ENCODE data around the gene GRSF1. TPM values are rescaled to one million over a fixed set of nuclear protein-coding genes. Genes with fewer than 3 reads are reported as not detected.
"Not testable (repeated sequence)": the region's sequence is repeated elsewhere in the genome, so short reads cannot be mapped to it uniquely, and the experiment has no call there.

GRSF1 gene
- total RNA-seq, 2 donors from 2014 or later, result 43.2 to 86.5 TPM

DNA sequence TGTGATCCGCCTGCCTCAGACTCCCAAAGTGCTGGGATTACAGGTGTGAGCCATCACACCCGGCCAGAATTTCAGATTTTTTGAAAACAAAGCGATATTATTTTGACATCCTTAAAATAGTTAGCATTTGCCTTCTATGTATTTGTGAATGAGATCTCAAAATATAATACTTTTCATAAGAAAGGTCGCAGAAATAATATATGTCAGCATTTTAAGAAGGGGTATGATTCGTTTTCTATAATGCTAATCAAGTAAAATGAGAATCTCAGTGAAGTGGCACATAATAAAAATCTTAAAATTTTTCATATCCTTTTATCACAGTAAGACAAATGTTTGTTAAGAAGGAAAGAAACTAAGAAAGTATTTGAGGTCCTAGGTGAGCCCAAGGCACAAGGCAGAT, 52.2 kb downstream of the GRSF1 start:
- H3K9me3 ChIP-seq, result no peaks in the 10 kb centered on the region
- H3K36me3 ChIP-seq, result peaks cover 67% of the 10 kb centered on the region
- H3K27ac ChIP-seq, result no peak overlapping the region
- H3K27me3 ChIP-seq, result no peaks in the 10 kb centered on the region
- no peak overlapping the region for H3K4me3 ChIP-seq
- H3K4me1 ChIP-seq, result no peaks in the 10 kb centered on the region
- TF ChIP-seq, protein P1, sequence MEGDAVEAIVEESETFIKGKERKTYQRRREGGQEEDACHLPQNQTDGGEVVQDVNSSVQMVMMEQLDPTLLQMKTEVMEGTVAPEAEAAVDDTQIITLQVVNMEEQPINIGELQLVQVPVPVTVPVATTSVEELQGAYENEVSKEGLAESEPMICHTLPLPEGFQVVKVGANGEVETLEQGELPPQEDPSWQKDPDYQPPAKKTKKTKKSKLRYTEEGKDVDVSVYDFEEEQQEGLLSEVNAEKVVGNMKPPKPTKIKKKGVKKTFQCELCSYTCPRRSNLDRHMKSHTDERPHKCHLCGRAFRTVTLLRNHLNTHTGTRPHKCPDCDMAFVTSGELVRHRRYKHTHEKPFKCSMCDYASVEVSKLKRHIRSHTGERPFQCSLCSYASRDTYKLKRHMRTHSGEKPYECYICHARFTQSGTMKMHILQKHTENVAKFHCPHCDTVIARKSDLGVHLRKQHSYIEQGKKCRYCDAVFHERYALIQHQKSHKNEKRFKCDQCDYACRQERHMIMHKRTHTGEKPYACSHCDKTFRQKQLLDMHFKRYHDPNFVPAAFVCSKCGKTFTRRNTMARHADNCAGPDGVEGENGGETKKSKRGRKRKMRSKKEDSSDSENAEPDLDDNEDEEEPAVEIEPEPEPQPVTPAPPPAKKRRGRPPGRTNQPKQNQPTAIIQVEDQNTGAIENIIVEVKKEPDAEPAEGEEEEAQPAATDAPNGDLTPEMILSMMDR (IDR thresholded peaks at IDR 0.05), result no peak
- DNase-seq (ENCODE audit: low spot score), result no peak

DNA sequence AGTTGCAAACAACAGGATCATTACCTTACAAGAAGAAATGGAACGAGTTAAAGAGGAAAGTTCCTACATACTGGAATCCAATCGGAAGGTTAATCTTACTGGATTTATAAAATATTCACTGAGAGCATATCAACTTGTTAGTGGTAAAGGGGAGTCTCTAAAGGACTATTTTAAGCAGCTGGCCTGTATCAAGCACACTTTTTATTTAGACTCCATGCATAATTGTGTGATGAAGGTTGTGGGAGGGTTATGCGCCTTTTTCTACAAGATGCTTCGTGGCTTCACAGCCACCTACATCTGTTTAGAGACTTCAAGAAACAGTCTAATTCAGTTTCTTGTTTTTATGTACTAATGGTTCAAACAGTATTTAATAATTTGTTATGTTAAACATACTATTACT, 56.6 kb downstream of the GRSF1 start:
- Histone ChIP-seq H3K9me3 (no peaks in the 10 kb centered on the region), H3K27me3 (no peaks in the 10 kb centered on the region), H3K36me3 (peaks cover 30% of the 10 kb centered on the region), H3K27ac (no peak overlapping the region), H3K4me3 (no peak overlapping the region), H3K4me1 (peaks cover 0 to 7% of the 10 kb centered on the region in 2 donors)
- DNase-seq (ENCODE audit: low spot score), result no peak
- TF ChIP-seq, protein P1 (IDR thresholded peaks at IDR 0.05), result no peak

- H3K4me1 ChIP-seq, result peaks cover 0 to 7% of the 10 kb centered on the region in 2 donors
- TF ChIP-seq, protein P1 (IDR thresholded peaks at IDR 0.05), result no peak
- H3K27me3 ChIP-seq, result no peaks in the 10 kb centered on the region
- no peak for DNase-seq (ENCODE audit: low spot score)
- no peak overlapping the region for H3K4me3 ChIP-seq
- no peak overlapping the region for H3K27ac ChIP-seq
- peaks cover 21% of the 10 kb centered on the region for H3K36me3 ChIP-seq
- H3K9me3 ChIP-seq, result no peaks in the 10 kb centered on the region
These were observed 60.7 kb downstream of the GRSF1 start for GRCh38 chr4:70778888-70779422.

DNA sequence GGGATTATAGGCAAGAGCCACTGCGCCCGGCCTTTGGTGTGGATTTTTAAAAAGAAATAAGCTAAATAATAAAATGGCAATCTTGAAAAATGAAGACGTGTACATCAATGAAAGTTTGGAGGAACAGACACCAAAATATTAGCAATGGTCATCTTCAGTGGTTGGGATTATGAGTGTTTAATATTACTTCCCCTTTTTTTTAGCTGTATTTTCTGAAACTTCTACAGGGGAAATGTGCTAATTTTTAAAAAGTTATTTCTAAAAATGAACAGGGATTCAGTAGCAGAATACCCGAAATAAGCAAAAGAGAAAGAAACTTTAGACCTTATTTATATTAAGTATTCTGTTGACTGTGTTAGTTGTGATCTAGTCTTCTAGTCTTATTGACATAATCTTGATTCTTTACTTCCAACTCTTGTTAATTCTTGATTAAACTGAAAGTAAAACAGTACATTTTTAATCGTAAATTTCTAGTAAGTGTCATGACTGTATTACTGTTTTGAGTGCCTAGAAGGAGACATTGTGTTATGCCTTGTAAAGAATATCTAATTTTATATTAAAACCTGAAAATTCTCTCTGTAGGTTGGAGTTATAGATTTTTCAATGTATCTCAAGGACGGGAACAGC, 66.6 kb downstream of the GRSF1 start:
- peaks cover 39% of the 10 kb centered on the region for H3K36me3 ChIP-seq
- H3K9me3 ChIP-seq, result no peaks in the 10 kb centered on the region
- H3K27me3 ChIP-seq, result no peaks in the 10 kb centered on the region
- no peak overlapping the region for H3K27ac ChIP-seq
- TF ChIP-seq, protein P1 (IDR thresholded peaks at IDR 0.05), result no peak
- no peaks in the 10 kb centered on the region for H3K4me1 ChIP-seq
- no peak for DNase-seq (ENCODE audit: low spot score)
- H3K4me3 ChIP-seq, result no peak overlapping the region

DNA sequence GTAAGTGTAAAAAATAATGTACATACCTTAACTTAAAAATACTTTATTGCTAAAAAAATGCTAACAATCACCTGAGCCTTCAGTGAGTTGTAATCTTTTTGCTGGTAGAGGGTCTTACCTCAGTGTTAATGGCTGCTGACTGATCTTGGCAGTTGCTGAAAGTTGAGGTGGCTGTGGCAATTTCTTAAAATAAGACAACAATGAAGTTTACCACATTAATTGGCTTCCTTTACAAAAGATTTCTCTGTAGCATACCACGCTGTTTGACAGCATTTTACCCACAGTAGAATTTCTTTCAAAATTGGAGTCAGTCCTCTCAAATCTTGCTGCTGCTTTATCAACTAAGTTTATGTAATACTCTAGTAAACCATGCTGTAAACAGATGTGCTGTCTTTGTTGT, 70.3 kb downstream of the GRSF1 start:
- not testable (repeated sequence) for H3K9me3 ChIP-seq; DNase-seq (ENCODE audit: low spot score); H3K4me3 ChIP-seq; H3K27me3 ChIP-seq; H3K4me1 ChIP-seq; H3K27ac ChIP-seq
- peaks cover 50% of the 10 kb centered on the region for H3K36me3 ChIP-seq

- peaks cover 58% of the 10 kb centered on the region for H3K36me3 ChIP-seq
- TF ChIP-seq, protein P1 (IDR thresholded peaks at IDR 0.05), result no peak
- DNase-seq (ENCODE audit: low spot score), result no peak
- H3K27ac ChIP-seq, result no peak overlapping the region
- H3K4me3 ChIP-seq, result no peak overlapping the region
- H3K9me3 ChIP-seq, result no peaks in the 10 kb centered on the region
- no peaks in the 10 kb centered on the region for H3K27me3 ChIP-seq
- H3K4me1 ChIP-seq, result no peaks in the 10 kb centered on the region
These were observed 71.3 kb downstream of the GRSF1 start for GRCh38 chr4:70768301-70768948.

Other genes starting within 250 kb of the GRSF1 start
- not detected for gene AMBN, start 247.6 kb downstream of the GRSF1 start, total RNA-seq
- gene ENAM, start 211.1 kb downstream of the GRSF1 start, total RNA-seq, result 10 to 100 TPM in 1 of 2 donors, 1 to 10 TPM in 1; 8.9 to 13.5 TPM
- gene JCHAIN, start 173.4 kb downstream of the GRSF1 start, total RNA-seq, result 1 to 10 TPM; 1.8 to 2.7 TPM
- 10 to 100 TPM; 12.5 to 14.0 TPM for gene UTP3, start 151.4 kb downstream of the GRSF1 start, total RNA-seq
- gene RUFY3, start 117.9 kb downstream of the GRSF1 start, total RNA-seq, result 10 to 100 TPM; 14.7 to 16.7 TPM
- gene MOB1B, start 62.5 kb upstream of the GRSF1 start, total RNA-seq, result 10 to 100 TPM in 1 of 2 donors, 1 to 10 TPM in 1; 7.7 to 14.0 TPM
- 1 to 10 TPM; 7.7 to 8.2 TPM for gene DCK, start 153.8 kb upstream of the GRSF1 start, total RNA-seq

All from right atrium auricular region (tissue), 2 donors.